Vagina (tissue), 2 donors: ENCODE measurements around the gene SRGAP2B.
"Not testable (repeated sequence)": the region's sequence is repeated elsewhere in the genome, so short reads cannot be mapped to it uniquely, and the experiment has no call there.

Experiments
- POLR2A ChIP-seq, 2 donors: fragments of 450-650 bp; IDR thresholded peaks; one replicate each; pipeline ENCODE4 v1.6.1; 2017; ENCODE audit warnings: antibody characterized with exemption in 2 of 2, mild to moderate bottlenecking in 2 of 2, moderate library complexity in 2 of 2
- POLR2AphosphoS5 ChIP-seq, 2 donors: sonication (generic); formaldehyde crosslinking; IDR thresholded peaks; one replicate each; pipeline ENCODE4 v1.9.0; 2017; ENCODE audit warnings: antibody characterized with exemption in 2 of 2, mild to moderate bottlenecking in 2 of 2, low read depth in 1 of 2; ENCODE audit not compliant: insufficient read depth in 1 of 2

GRCh38 chr1:144889450-144890115, 205.5 kb downstream of the SRGAP2B start:
- not testable (repeated sequence) for TF ChIP-seq POLR2AphosphoS5 (IDR thresholded peaks at IDR 0.05; ENCODE audit: insufficient read depth in 1 of 2, low read depth in 1 of 2); POLR2A (IDR thresholded peaks at IDR 0.05)
